Activated B cell treated with CpG ODN at 0.5 μM for 24 hours (primary cell): ENCODE measurements around the gene C10orf62. TPM values are rescaled to one million over a fixed set of nuclear protein-coding genes. Genes with fewer than 3 reads are reported as not detected.

ENCODE experiments used
- ATAC-seq: fragments of 200-7000 bp; cut with Tn5 transposase; one replicate; pipeline ENCODE4 v1.10.0; 2021; ENCODE audit warnings: low read depth, mild to moderate bottlenecking, moderate library complexity
- CTCF ChIA-PET: fragments of 350-600 bp; sonication (Branson Sonifier 250); formaldehyde crosslinking; loops from one replicate; lab custom pipeline; 2021; ENCODE audit warnings: antibody characterized with exemption; lab: Charles Lee
- POLR2A ChIA-PET: fragments of 350-600 bp; sonication (Branson Sonifier 250); formaldehyde crosslinking; loops from one replicate; lab custom pipeline; 2021; ENCODE audit warnings: antibody characterized with exemption; lab: Charles Lee
- DNase-seq: peaks from one replicate; pipeline ENCODE4 v3.0.0; 2022
- H3K27ac Mint-ChIP-seq: one replicate; pipeline ENCODE4 v1.8.0; 2020; ENCODE audit warnings: mixed read lengths
- H3K27me3 Mint-ChIP-seq: one replicate; pipeline ENCODE4 v1.8.0; 2021; ENCODE audit warnings: mixed read lengths
- H3K36me3 Mint-ChIP-seq: one replicate; pipeline ENCODE4 v1.8.0; 2021; ENCODE audit warnings: low read depth, mixed read lengths
- H3K4me1 Mint-ChIP-seq: one replicate; pipeline ENCODE4 v1.8.0; 2021; ENCODE audit warnings: mixed read lengths
- H3K4me3 Mint-ChIP-seq: one replicate; pipeline ENCODE4 v1.8.0; 2020; ENCODE audit warnings: mild to moderate bottlenecking, mixed read lengths
- H3K9me3 Mint-ChIP-seq: one replicate; pipeline ENCODE4 v1.8.0; 2020; ENCODE audit warnings: mixed read lengths
- CTCF ChIP-seq: fragments of 200-600 bp; IDR thresholded peaks from one replicate; pipeline ENCODE4 v1.8.0; 2022; ENCODE audit warnings: antibody characterized with exemption, mild to moderate bottlenecking
- intact Hi-C: fragments of 100-400 bp; cut with micrococcal nuclease; formaldehyde crosslinking; loops from one replicate; pipeline ENCODE4 v1.15.1; 2024
- total RNA-seq: library from RNA; stranded (reverse); gene quantifications from 2 replicates; pipeline ENCODE4 v1.2.3, GENCODE V29; 2022

Gene C10orf62
- total RNA-seq, 1 donor from 2014 or later, result not detected

- no peak for DNase-seq
- ChIA-PET POLR2A (no interaction called here), CTCF (no interaction called here)
- Mint-ChIP-seq H3K9me3 (no peaks in the 10 kb centered on the region), H3K4me1 (peaks cover 5% of the 10 kb centered on the region), H3K36me3 (no peaks in the 10 kb centered on the region), H3K27ac (no peak overlapping the region), H3K4me3 (no peak overlapping the region), H3K27me3 (peaks cover 3% of the 10 kb centered on the region)
- intact Hi-C loops, result no loop called here
- TF ChIP-seq CTCF, result no peak
- no peak for ATAC-seq
Measured at GRCh38 chr10:97546456-97547270, 42.9 kb upstream of the C10orf62 start.

- POLR2A ChIA-PET, result no interaction called here
- peaks cover 5% of the 10 kb centered on the region for H3K4me1 Mint-ChIP-seq
- H3K27ac Mint-ChIP-seq, result no peak overlapping the region
- intact Hi-C loops, result no loop called here
- no peak for TF ChIP-seq CTCF
- H3K4me3 Mint-ChIP-seq, result no peak overlapping the region
- H3K9me3 Mint-ChIP-seq, result no peaks in the 10 kb centered on the region
- no peak for DNase-seq
- CTCF ChIA-PET, result no interaction called here
- H3K36me3 Mint-ChIP-seq, result no peaks in the 10 kb centered on the region
- peaks cover 3% of the 10 kb centered on the region for H3K27me3 Mint-ChIP-seq
- ATAC-seq, result no peak
Measured at GRCh38 chr10:97547271-97547600, 42.3 kb upstream of the C10orf62 start.

GRCh38 chr10:97547962-97548361, 41.6 kb upstream of the C10orf62 start:
- POLR2A ChIA-PET, result no interaction called here

GRCh38 chr10:97548828-97549455, 40.6 kb upstream of the C10orf62 start:
- POLR2A ChIA-PET, result no interaction called here
- H3K27me3 Mint-ChIP-seq, result peaks cover 3% of the 10 kb centered on the region
- H3K9me3 Mint-ChIP-seq, result no peaks in the 10 kb centered on the region
- no peak for TF ChIP-seq CTCF
- intact Hi-C loops, result no loop called here
- CTCF ChIA-PET, result no interaction called here
- no peak overlapping the region for H3K4me3 Mint-ChIP-seq
- DNase-seq, result no peak
- no peak for ATAC-seq
- H3K36me3 Mint-ChIP-seq, result no peaks in the 10 kb centered on the region
- H3K4me1 Mint-ChIP-seq, result no peaks in the 10 kb centered on the region
- H3K27ac Mint-ChIP-seq, result no peak overlapping the region

More at GRCh38 chr10:97547962-97548361, 41.6 kb upstream of the C10orf62 start:
- no peaks in the 10 kb centered on the region for H3K9me3 Mint-ChIP-seq
- no peak overlapping the region for H3K4me3 Mint-ChIP-seq
- intact Hi-C loops, result no loop called here
- ATAC-seq (no peak), DNase-seq (no peak)
- H3K4me1 Mint-ChIP-seq, result peaks cover 3% of the 10 kb centered on the region
- no peaks in the 10 kb centered on the region for H3K36me3 Mint-ChIP-seq
- no peak for TF ChIP-seq CTCF
- H3K27ac Mint-ChIP-seq, result no peak overlapping the region
- H3K27me3 Mint-ChIP-seq, result peaks cover 3% of the 10 kb centered on the region
- CTCF ChIA-PET, result interaction anchor here (0.6 kb wide), 1 partner anchor 45 kb away, joined by 4 read pairs; no protein-coding TSS in a partner anchor

GRCh38 chr10:97549587-97550322, 39.8 kb upstream of the C10orf62 start:
- Mint-ChIP-seq H3K4me3 (no peak overlapping the region), H3K36me3 (no peaks in the 10 kb centered on the region), H3K27ac (no peak overlapping the region), H3K9me3 (no peaks in the 10 kb centered on the region), H3K27me3 (peaks cover 3% of the 10 kb centered on the region), H3K4me1 (no peaks in the 10 kb centered on the region)
- DNase-seq (no peak), ATAC-seq (no peak)
- ChIA-PET POLR2A (no interaction called here), CTCF (no interaction called here)
- no peak for TF ChIP-seq CTCF
- intact Hi-C loops, result loop anchor here (10.0 kb wide), 1 partner anchor 275 kb away; no protein-coding TSS in a partner anchor
